Activated CD4-positive, alpha-beta T cell treated with anti-CD3 and anti-CD28 coated beads, Interleukin-2, amount 10 ng/mL, durations not matched to agents 24 days and 14 days (primary cell): ENCODE measurements around the gene ADCK2. TPM values are rescaled to one million over a fixed set of nuclear protein-coding genes. Genes with fewer than 3 reads are reported as not detected.
"Not testable (repeated sequence)": the region's sequence is repeated elsewhere in the genome, so short reads cannot be mapped to it uniquely, and the experiment has no call there.

ENCODE experiments used
- DNase-seq: peaks from one replicate; pipeline ENCODE4 v3.0.0; 2022
- H3K27ac Mint-ChIP-seq: one replicate; pipeline ENCODE4 v1.8.0; 2022; ENCODE audit warnings: mild to moderate bottlenecking, mixed read lengths
- H3K27me3 Mint-ChIP-seq: one replicate; pipeline ENCODE4 v1.8.0; 2022; ENCODE audit warnings: mixed read lengths
- H3K36me3 Mint-ChIP-seq: one replicate; pipeline ENCODE4 v1.8.0; 2022; ENCODE audit warnings: low read depth, mild to moderate bottlenecking, mixed read lengths
- H3K4me1 Mint-ChIP-seq: one replicate; pipeline ENCODE4 v1.8.0; 2021; ENCODE audit warnings: mixed read lengths
- H3K4me3 Mint-ChIP-seq: one replicate; pipeline ENCODE4 v1.8.0; 2022; ENCODE audit warnings: mild to moderate bottlenecking, moderate library complexity, mixed read lengths
- H3K9me3 Mint-ChIP-seq: one replicate; pipeline ENCODE4 v1.8.0; 2021; ENCODE audit warnings: mixed read lengths
- intact Hi-C: fragments of 100-400 bp; cut with micrococcal nuclease; formaldehyde crosslinking; loops from one replicate; pipeline ENCODE4 v1.15.1; 2023
- total RNA-seq: library from RNA; stranded (reverse); gene quantifications from 2 replicates; pipeline ENCODE4 v1.2.3, GENCODE V29; 2022

ADCK2 gene
- total RNA-seq, 1 donor from 2014 or later: 22.9 TPM

- Mint-ChIP-seq H3K4me1 (peaks cover 10% of the 10 kb centered on the region), H3K9me3 (no peaks in the 10 kb centered on the region), H3K4me3 (peak overlapping the region; percentile 83), H3K36me3 (peaks cover 2% of the 10 kb centered on the region), H3K27ac (no peak overlapping the region), H3K27me3 (peaks cover 75% of the 10 kb centered on the region)
- intact Hi-C loops: no loop called here
- DNase-seq: no peak
These were observed 32.6 kb upstream of the ADCK2 start for GRCh38 chr7:140640060-140640637.

GRCh38 chr7:140640727-140641523 is 31.8 kb upstream of the ADCK2 start, which contains the start of gene DENND2A:
Gene DENND2A (minus strand): TSS chr7:140640813. CDS start chr7:140602397, 38,416 bp downstream.
- Mint-ChIP-seq H3K27me3 (peaks cover 73% of the 10 kb centered on the region), H3K4me1 (peaks cover 10% of the 10 kb centered on the region), H3K36me3 (peaks cover 2% of the 10 kb centered on the region), H3K9me3 (no peaks in the 10 kb centered on the region), H3K4me3 (peak within 1 kb of the TSS; percentile 83), H3K27ac (no peak within 1 kb of the TSS)
- no peak for DNase-seq
- intact Hi-C loops: no loop called here

GRCh38 chr7:140641524-140642195 is 31.1 kb upstream of the ADCK2 start:
- Mint-ChIP-seq H3K36me3 (peaks cover 2% of the 10 kb centered on the region), H3K9me3 (no peaks in the 10 kb centered on the region), H3K4me3 (no peak overlapping the region), H3K27ac (no peak overlapping the region), H3K4me1 (peaks cover 10% of the 10 kb centered on the region), H3K27me3 (peaks cover 72% of the 10 kb centered on the region)
- intact Hi-C loops: no loop called here
- no peak for DNase-seq

- no peak for DNase-seq
- H3K36me3 Mint-ChIP-seq: peaks cover 2% of the 10 kb centered on the region
- H3K4me1 Mint-ChIP-seq: peaks cover 15% of the 10 kb centered on the region
- H3K4me3 Mint-ChIP-seq: no peak overlapping the region
- no peak overlapping the region for H3K27ac Mint-ChIP-seq
- intact Hi-C loops: no loop called here
- no peaks in the 10 kb centered on the region for H3K9me3 Mint-ChIP-seq
- H3K27me3 Mint-ChIP-seq: peaks cover 64% of the 10 kb centered on the region
These were observed 29.3 kb upstream of the ADCK2 start for GRCh38 chr7:140643416-140643815.

GRCh38 chr7:140644761-140645160 is 28.0 kb upstream of the ADCK2 start:
- H3K27ac Mint-ChIP-seq, intact Hi-C loops, H3K36me3 Mint-ChIP-seq, DNase-seq, H3K9me3 Mint-ChIP-seq, H3K4me1 Mint-ChIP-seq, H3K4me3 Mint-ChIP-seq: not testable (repeated sequence)
- peaks cover 51% of the 10 kb centered on the region for H3K27me3 Mint-ChIP-seq

GRCh38 chr7:140645166-140645900 is 27.4 kb upstream of the ADCK2 start:
- peaks cover 7% of the 10 kb centered on the region for H3K4me1 Mint-ChIP-seq
- no peaks in the 10 kb centered on the region for H3K9me3 Mint-ChIP-seq
- intact Hi-C loops: no loop called here
- no peak overlapping the region for H3K27ac Mint-ChIP-seq
- DNase-seq: peak; percentile 63
- no peak overlapping the region for H3K4me3 Mint-ChIP-seq
- peaks cover 46% of the 10 kb centered on the region for H3K27me3 Mint-ChIP-seq
- no peaks in the 10 kb centered on the region for H3K36me3 Mint-ChIP-seq

GRCh38 chr7:140646931-140647647 is 25.7 kb upstream of the ADCK2 start:
- H3K9me3 Mint-ChIP-seq: no peaks in the 10 kb centered on the region
- intact Hi-C loops: no loop called here
- no peaks in the 10 kb centered on the region for H3K36me3 Mint-ChIP-seq
- H3K4me3 Mint-ChIP-seq: no peak overlapping the region
- H3K27me3 Mint-ChIP-seq: peaks cover 40% of the 10 kb centered on the region
- peak; percentile 70 for DNase-seq
- H3K27ac Mint-ChIP-seq: no peak overlapping the region
- peaks cover 5% of the 10 kb centered on the region for H3K4me1 Mint-ChIP-seq

- peaks cover 30% of the 10 kb centered on the region for H3K27me3 Mint-ChIP-seq
- H3K9me3 Mint-ChIP-seq: no peaks in the 10 kb centered on the region
- H3K27ac Mint-ChIP-seq: no peak overlapping the region
- DNase-seq: no peak
- H3K4me3 Mint-ChIP-seq: no peak overlapping the region
- intact Hi-C loops: no loop called here
- H3K4me1 Mint-ChIP-seq: peaks cover 10% of the 10 kb centered on the region
- no peaks in the 10 kb centered on the region for H3K36me3 Mint-ChIP-seq
These were observed 23.1 kb upstream of the ADCK2 start for GRCh38 chr7:140649556-140650205.

- intact Hi-C loops: no loop called here
- DNase-seq: no peak
- Mint-ChIP-seq H3K36me3 (no peaks in the 10 kb centered on the region), H3K27me3 (peaks cover 32% of the 10 kb centered on the region), H3K9me3 (no peaks in the 10 kb centered on the region), H3K4me3 (no peak overlapping the region), H3K4me1 (peaks cover 10% of the 10 kb centered on the region), H3K27ac (no peak overlapping the region)
These were observed 22.4 kb upstream of the ADCK2 start for GRCh38 chr7:140650367-140650766.

GRCh38 chr7:140653319-140654108 is 19.2 kb upstream of the ADCK2 start:
- H3K9me3 Mint-ChIP-seq: no peaks in the 10 kb centered on the region
- no peak overlapping the region for H3K4me3 Mint-ChIP-seq
- peaks cover 37% of the 10 kb centered on the region for H3K27me3 Mint-ChIP-seq
- intact Hi-C loops: loop anchor here (1.0 kb wide), 1 partner anchor 135 kb away; no protein-coding TSS in a partner anchor
- no peak overlapping the region for H3K27ac Mint-ChIP-seq
- H3K36me3 Mint-ChIP-seq: no peaks in the 10 kb centered on the region
- peak; percentile 80 for DNase-seq
- peaks cover 19% of the 10 kb centered on the region for H3K4me1 Mint-ChIP-seq

- H3K27ac Mint-ChIP-seq: no peak overlapping the region
These were observed 18.7 kb upstream of the ADCK2 start for GRCh38 chr7:140654109-140654387.

GRCh38 chr7:140654661-140655060 is 18.1 kb upstream of the ADCK2 start:
- Mint-ChIP-seq H3K27me3 (peaks cover 43% of the 10 kb centered on the region), H3K36me3 (no peaks in the 10 kb centered on the region), H3K4me1 (peaks cover 19% of the 10 kb centered on the region), H3K27ac (no peak overlapping the region), H3K4me3 (no peak overlapping the region), H3K9me3 (no peaks in the 10 kb centered on the region)
- intact Hi-C loops: loop anchor here (5.0 kb wide), 1 partner anchor 358 kb away; the partner anchor contains the start of gene MRPS33
- DNase-seq: no peak

More at GRCh38 chr7:140654109-140654387, 18.7 kb upstream of the ADCK2 start:
- H3K4me3 Mint-ChIP-seq: no peak overlapping the region
- peaks cover 19% of the 10 kb centered on the region for H3K4me1 Mint-ChIP-seq
- no peak for DNase-seq
- intact Hi-C loops: no loop called here
- H3K36me3 Mint-ChIP-seq: no peaks in the 10 kb centered on the region
- H3K9me3 Mint-ChIP-seq: no peaks in the 10 kb centered on the region
- H3K27me3 Mint-ChIP-seq: peaks cover 39% of the 10 kb centered on the region
